GM10847 (cell line): Measurements from ENCODE around the gene ANTXR2.

Source experiments
- POLR2A ChIP-seq: IDR thresholded peaks from 2 replicates; pipeline ENCODE4 v1.6.1; 2011; ENCODE audit not compliant: insufficient read length; ENCODE audit errors: extremely low read depth

ANTXR2 gene

GRCh38 chr4:80017125-80017854 lies 55.7 kb downstream of the ANTXR2 start:
- TF ChIP-seq POLR2A, result no peak

- TF ChIP-seq POLR2A, result no peak
Observed at GRCh38 chr4:80016506-80016905, 56.5 kb downstream of the ANTXR2 start.

- TF ChIP-seq POLR2A, result no peak
Observed at GRCh38 chr4:80015407-80016189, 57.4 kb downstream of the ANTXR2 start.

GRCh38 chr4:80014531-80014930 lies 58.5 kb downstream of the ANTXR2 start:
- no peak for TF ChIP-seq POLR2A

- no peak for TF ChIP-seq POLR2A
Observed at GRCh38 chr4:80012291-80012690, 60.7 kb downstream of the ANTXR2 start.

GRCh38 chr4:80011636-80012236 lies 61.3 kb downstream of the ANTXR2 start:
- no peak for TF ChIP-seq POLR2A

GRCh38 chr4:80010316-80010715 lies 62.7 kb downstream of the ANTXR2 start:
- TF ChIP-seq POLR2A, result no peak

GRCh38 chr4:80009806-80010205 lies 63.2 kb downstream of the ANTXR2 start:
- TF ChIP-seq POLR2A, result no peak

GRCh38 chr4:80008971-80009370 lies 64.1 kb downstream of the ANTXR2 start:
- TF ChIP-seq POLR2A, result no peak

- TF ChIP-seq POLR2A, result no peak
Observed at GRCh38 chr4:80008351-80008750, 64.7 kb downstream of the ANTXR2 start.

- TF ChIP-seq POLR2A, result no peak
Observed at GRCh38 chr4:80007745-80008149, 65.3 kb downstream of the ANTXR2 start.

- no peak for TF ChIP-seq POLR2A
Observed at GRCh38 chr4:80006935-80007744, 65.9 kb downstream of the ANTXR2 start.

GRCh38 chr4:80005863-80006262 lies 67.2 kb downstream of the ANTXR2 start:
- no peak for TF ChIP-seq POLR2A

- no peak for TF ChIP-seq POLR2A
Observed at GRCh38 chr4:80004319-80004718, 68.7 kb downstream of the ANTXR2 start.

- TF ChIP-seq POLR2A, result no peak
Observed at GRCh38 chr4:79998201-79998600, 74.8 kb downstream of the ANTXR2 start.
